GM19099 (cell line): ENCODE measurements around the gene MAN1A1.

ENCODE experiments used
- POLR2A ChIP-seq: IDR thresholded peaks from 3 replicates; pipeline ENCODE4 v1.6.1; 2011; ENCODE audit warnings: low read depth; ENCODE audit not compliant: insufficient read length; ENCODE audit errors: extremely low read depth

The MAN1A1 gene

DNA sequence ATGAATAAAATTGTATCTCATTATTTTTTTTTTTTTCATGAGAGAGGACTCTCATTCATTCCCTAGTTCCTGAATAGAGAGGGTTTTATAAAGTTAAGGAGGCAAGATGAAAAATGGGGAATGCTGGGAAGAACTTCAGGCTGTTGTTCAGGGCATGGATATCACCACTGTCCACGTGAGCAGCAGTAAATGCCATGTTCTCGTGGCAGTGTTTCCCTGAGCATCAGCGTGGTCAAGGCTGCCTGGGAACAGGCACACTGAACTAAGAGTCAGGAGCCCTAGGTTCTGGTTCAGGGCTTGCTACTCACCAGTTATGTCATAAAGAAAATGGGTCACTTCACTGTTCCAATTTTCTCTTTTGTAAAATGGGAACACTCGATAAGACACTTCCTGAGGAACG lies 93.2 kb downstream of the MAN1A1 start:
- TF ChIP-seq POLR2A: no peak

DNA sequence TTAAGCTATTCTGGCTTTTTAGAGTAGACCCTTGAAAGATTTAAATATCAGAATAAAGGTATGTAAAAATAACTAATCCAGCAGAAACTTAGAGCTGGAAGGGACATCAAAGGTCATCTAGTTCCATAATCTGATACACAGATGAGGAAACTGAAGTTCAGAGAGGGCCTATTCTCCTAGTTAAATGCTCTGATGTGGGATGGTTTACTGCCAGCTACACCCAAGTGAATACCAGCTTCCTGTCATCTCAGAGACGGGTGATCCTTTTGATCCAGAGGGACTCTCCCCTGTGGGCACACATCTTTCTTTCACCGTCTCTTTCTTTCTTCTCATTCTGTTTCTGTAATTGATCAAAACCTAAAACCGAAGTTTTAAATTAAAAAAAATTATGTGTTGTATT lies 94.1 kb downstream of the MAN1A1 start:
- no peak for TF ChIP-seq POLR2A

DNA sequence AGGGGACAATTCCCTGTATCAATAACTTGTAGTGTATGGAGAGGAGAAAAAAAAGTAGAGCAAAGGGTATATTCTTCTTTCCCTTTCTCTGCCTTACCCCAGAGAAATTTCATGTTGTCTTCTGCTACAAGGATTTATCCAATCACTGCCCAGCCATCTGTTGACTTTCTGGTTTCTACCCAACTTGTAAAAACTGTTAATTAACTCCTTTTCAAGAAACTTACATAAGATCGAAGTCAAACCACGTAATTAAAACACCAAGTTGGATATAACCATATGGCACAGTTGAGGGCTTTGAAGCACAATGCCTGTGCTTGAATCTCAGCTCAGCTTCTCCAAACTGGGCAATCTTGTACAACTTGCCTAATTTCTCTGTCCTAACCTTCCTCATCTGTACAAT lies 99.5 kb downstream of the MAN1A1 start:
- TF ChIP-seq POLR2A: no peak

DNA sequence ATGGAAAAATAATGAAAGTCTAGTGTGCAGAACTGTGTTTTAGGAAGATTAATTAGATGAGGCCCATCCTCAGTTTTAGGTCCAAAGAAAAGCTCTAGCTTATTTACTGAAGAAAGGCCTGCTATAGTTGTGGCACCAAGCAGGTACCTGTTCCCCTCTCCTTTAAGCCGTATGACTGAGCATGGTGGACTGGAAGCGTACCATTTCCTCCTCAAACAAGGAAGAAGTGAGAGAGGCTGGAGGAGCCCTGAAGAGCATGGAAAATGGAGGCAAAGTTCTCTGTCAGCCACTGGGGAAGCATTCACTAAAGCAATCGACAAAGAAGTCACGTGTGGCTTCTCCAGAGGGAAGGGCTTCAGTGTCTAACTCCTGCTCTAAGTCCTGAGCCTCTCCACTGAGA lies 100.2 kb downstream of the MAN1A1 start:
- no peak for TF ChIP-seq POLR2A

DNA sequence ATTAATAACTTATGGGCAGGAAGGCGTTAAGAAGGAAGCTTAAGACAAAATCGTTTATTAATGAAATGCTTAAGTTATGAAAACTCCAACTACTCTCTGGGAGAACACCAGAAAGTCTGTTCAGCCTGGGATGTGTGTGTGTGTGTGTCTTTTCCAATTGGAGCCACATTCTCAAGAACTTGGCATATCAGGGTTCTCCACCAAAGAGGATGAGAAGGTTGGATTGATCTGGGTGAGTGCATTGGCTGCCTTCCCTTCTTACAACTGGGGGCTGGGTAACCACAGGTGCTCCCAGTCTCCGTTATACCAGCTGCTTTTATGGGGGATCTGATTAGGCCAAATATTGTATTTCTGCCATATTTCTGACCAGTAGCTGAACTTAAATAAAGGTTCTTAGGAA lies 102.1 kb downstream of the MAN1A1 start:
- no peak for TF ChIP-seq POLR2A

DNA sequence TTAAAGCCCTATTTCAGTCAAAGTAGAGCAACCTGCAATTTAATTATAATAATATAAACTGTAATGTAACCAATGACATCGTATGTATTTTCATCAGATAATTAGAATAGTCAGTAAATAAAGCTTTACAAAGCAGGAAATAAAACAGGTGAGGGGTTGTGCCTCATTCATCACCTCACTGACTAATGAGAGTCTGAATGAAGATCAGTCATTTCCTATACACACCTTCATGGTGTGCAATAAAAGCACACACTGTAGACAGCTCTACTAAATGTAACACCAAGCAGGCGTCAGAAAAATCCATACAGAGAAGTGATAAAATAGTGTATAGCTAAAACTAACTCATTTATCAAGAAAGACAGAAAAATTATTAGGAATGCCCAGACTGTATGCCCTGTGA lies 105.9 kb downstream of the MAN1A1 start:
- TF ChIP-seq POLR2A: no peak

DNA sequence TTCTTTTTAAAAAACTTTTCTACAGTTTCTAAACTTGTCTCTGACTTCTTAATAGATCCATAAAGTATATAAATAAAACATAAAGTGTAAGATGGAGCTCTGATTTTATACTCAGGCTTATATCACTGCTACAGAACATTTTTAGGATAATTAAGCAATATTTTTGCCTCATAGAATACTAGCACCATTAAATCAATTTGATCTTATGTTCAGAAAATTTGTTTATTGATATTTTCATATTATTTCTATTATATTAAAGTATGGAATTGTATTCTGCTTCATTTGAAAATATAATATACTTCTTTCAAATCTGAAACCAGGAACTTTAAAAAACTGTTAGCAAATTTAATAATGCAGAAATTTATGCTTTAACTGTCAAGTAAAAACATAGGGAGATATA lies 106.5 kb downstream of the MAN1A1 start:
- no peak for TF ChIP-seq POLR2A

DNA sequence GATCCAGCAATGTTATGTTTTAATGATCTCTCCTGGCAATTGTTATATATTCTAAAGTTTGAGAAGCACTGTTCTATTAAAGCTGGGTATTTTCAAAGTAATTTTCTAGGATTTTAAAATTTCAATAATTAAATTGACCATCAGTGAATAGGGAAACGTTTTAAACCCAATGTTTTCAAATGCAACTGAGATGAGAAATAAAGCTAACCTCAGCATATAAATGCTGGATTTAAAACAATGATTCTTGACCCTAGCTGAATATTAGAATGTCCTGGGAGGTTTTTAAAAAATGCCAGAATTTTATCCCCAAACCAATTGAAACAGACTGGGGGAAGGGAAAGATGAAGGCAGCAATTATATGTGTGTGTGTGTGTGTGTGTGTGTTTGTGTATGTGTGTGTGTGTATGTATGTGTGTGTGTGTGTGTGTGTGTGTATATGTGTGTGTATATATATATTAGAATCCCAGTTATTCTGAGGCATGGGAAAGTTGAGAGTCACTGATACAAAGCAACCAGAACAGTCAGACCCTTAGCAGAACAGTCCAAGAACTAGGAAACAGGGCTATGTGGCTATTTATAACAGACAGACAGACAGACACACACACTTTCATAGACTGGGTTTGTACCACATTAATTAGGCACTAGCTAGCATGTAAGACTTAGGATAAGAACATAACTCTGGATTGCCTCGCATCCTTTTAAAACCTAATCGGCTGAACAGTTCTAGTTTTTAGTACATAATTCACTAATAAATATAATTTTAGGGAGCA lies 107.8 kb downstream of the MAN1A1 start:
- TF ChIP-seq POLR2A: no peak

DNA sequence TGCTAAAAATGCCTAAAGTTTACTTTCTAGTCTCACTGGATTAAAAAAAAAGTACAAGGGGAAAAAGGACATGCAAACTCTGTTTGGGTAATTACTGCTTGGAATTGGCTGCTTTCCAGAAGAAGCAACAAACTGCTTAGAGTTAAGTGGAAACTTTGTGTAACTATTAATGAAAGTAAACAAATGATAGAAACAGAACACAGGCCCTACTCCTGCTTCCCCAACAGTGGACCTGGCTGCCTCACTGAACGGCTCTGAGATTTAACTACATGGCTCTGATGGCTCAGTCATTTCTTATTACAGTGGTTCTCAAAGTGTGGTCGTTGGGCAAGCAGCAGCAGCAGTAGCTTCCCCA lies 108.5 kb downstream of the MAN1A1 start:
- TF ChIP-seq POLR2A: no peak

DNA sequence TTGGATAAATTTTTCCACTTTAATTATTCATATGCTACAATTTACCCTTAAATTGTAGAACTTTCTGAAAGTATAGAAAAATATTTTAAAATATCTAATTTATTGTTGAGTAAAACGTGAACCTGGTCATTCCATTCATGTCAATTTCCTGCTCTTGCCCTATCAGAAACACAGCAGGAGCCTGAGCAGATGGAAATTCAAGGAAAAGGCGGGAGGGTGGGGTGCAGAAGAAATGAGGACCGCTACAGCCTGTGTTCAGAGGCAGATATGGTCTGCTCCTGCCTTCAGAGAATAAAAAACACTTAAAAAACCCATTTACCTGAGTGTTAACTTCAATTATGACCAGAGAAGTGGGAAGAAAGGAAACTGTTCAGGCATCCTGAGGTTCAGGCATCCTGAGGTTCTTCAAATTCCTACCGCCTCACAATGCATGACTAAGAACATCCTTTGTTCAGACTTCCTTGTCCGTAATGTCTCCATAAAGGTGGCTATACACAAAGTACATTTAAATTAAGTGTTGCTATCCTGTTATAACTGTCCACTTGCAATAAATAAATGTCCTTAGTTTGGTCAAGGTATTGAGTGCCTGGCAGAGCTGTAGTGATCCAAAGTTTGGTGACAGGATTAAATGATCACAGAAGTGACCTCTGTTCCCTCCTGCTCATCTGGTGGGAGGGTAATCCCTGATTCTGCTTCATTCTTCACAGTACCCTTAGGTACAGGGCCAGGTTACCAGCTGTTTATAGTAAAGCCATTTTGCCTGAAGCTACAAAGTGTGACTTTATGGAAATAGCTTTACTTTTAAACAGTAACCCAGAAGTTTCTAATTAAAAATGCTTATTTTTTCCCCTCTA lies 109.1 kb downstream of the MAN1A1 start:
- TF ChIP-seq POLR2A: no peak

DNA sequence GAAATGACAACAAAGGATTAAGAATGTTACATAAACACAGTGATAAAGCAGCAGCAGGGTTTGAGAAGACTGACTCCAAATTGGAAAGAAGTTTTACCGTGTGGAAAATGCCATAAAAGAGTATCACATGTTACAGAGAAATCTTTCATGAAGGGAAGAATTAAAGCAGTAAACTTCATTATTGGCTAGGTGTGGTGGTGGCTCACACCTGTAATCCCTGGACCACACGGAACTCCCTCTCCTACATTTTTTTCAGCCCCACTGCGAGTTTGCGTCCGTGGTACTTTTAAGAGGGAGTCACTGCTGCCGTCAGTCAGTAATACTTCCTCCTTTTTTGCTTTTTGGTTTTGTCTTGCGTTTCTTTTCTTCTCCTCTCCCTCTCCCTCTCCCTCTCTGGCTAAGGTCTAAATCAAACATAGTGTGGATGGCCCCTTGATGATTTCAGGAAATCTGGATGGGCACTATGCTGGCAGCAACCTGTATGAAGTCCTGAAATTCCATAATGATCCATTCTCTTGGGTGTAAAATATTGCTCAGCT lies 112.3 kb downstream of the MAN1A1 start:
- no peak for TF ChIP-seq POLR2A

DNA sequence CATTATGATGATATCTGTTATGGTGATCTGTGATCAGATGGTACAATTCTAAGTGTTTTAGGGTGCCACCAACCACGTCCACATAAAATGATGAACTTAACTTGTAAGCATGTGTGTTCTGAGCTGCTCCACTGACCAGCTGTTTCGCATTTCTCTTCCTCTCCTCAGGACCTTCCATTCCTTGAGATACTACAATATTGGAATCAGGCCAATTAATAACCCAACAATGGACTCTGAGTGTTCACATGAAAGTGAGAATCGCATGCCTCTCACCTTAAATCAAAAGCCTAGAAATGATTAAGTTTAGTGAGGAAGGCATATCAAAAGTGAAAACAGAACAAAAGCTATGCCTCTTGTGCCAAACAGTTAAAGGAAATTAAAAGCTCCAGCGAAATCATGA lies 114.6 kb downstream of the MAN1A1 start:
- no peak for TF ChIP-seq POLR2A

DNA sequence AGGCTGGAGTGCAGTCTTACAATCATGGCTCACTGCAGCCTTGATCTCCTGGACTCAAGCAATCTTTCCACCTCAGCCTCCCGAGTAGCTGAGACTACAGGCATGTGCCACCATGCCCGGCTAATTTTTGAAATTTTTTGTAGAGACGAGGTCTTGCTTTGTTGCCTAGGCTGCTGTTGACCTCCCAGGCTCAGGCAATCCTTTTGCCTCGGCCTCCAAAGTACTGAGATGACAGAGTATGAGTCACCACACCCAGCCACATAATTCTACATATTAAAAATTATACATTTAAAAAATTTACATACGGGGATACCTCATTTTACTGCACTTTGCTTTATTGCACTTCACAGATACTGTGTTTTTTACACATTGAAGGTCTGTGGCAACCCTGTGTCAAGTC lies 115.1 kb downstream of the MAN1A1 start:
- TF ChIP-seq POLR2A: no peak

DNA sequence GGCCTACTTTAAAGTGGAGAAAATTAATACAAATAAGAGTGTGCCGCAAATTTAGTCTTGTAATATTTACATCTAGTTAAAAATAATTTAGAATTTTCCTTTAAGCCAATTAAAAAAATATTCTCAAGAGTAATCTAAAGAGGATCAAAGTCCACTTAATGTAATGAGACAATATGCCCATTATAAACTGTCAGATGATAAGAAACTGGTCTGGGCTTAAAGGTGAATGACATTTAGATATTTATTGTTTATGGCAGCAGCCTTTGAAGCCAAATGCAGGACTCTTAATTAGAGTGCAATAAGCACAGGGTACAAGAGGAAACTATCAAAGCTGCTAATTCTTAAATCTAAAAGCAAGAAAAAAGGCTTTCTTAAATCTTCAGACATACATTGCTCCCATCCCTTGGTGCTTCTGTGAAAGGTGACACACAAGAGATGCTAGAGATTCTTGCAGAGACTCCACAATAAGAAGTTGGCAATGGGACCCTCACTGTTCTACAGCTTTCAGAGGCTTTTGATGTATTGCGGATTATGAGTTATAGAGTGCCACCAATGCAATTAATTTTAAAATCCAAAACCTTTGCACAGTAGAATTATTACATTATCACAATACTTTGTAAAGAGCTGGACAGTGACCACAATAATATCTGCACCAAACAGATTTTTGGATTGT lies 116.1 kb downstream of the MAN1A1 start:
- no peak for TF ChIP-seq POLR2A

DNA sequence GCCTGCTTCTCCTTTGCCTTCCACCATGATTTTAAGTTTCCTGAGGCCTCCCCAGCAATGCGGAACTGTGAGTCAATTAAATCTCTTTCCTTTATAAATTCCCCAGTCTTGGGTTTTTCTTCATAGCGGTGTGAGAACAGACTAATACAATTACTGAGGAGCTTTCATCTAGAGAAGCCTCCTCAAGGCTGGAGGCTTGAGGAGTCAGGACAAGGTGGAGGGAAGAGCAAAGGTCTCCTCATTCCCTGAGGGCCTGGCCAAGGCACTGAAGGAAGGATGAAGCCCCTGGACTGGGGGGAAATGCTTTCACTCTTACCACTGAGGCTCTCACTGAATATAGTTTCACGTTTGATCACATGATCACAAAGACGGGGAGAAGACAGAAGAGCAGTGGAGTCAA lies 118.2 kb downstream of the MAN1A1 start:
- no peak for TF ChIP-seq POLR2A
